Measurements from ENCODE around the gene CD59.
"Not testable (repeated sequence)": the region's sequence is repeated elsewhere in the genome, so short reads cannot be mapped to it uniquely, and the experiment has no call there.

Gene CD59

DNA sequence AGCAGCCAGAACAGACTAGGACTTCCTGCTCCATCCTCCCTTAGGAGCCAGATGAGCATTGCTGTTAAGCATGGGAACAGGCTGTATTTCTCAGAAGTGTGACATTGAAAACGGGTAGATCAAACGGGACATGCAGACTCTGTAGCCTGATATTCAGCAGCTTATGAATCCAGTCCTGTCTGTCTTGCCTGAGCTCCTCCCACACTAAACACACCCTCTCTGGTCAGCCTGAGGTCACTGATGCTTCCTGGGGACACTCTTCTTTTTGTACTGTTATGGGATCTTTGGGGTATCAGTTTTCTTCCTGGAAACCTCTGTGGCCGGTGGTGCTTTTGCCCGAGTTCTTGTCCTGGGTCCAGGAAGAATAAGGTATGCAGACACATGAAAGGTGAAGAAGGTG, 71.4 kb downstream of the CD59 start:
- DNase-seq, result no peak

DNA sequence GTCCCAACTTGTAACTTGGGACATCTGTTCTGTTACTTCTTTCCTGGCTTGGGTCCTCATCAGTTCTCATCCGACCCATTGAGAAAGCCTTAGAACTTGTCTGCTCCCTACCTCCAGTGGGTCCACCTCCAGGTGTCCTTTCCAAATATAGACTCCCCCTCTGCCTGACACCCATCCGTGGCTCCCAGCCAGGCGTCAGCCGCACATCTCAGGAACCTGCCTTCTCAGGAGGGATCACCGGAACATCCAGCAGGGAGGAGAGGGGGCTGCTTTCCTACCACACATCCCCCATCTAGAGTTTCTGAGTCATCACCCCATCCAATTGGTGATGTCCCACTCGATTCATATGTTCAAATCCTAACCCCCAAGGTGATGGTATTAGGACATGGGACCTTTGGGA, 72.1 kb downstream of the CD59 start:
- no peak for DNase-seq

DNA sequence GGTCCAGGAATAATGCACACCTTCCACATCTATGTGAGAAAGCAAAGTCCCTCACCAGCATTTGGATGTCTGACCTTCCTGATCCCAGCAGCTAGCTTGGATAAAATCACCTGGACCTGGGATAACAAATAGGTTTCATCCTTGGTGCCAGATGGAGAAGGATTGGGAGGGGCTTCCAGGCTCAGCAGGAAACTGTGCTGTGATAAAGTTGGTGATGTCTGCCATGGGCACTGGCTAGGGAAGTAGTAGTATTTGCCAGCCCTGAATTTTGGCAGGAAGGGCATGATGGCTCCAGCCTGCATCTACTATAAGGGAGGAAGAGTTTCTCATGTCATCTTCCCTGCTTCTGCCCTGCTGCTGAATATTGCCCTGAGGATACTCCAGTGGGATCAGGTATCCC, 73.1 kb downstream of the CD59 start:
- DNase-seq, result no peak

DNA sequence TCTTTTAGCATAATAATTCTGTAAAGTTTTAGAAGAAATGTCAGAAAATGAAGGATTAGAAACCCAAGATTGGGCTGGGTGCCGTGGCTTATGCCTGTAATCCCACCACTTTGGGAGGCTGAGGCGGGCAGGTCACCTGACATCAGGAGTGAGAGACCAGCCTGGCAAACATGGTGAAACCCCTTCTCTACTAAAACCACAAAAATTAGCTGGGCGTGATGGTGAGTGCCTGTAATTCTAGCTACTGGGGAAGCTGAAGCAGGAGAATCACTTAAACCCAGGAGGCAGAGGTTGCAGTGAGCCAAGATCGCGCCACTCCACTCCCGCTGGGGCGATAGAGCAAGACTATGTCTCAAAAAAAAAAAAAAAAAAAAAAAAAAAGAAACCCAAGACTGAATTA, 74.7 kb downstream of the CD59 start:
- DNase-seq, result not testable (repeated sequence)

DNA sequence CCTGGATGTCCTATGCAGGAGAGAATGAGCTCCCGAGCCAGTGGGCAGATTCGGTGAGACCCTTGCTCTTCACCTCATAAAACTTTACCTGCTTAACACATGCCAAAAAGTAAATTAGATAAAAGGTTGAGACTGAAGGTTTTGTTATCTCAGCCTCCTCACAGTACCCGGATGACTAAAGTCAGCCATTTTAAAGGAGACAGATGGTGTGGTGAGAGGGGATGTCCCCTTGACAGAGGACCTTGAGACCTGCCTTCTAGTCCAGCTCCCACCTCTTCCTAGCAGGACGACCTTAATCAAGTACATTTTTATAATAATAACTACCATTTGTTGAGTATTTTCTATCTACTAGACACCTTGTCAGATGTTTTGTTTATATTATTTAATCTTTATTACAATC, 75.3 kb downstream of the CD59 start:
- DNase-seq, result no peak

DNA sequence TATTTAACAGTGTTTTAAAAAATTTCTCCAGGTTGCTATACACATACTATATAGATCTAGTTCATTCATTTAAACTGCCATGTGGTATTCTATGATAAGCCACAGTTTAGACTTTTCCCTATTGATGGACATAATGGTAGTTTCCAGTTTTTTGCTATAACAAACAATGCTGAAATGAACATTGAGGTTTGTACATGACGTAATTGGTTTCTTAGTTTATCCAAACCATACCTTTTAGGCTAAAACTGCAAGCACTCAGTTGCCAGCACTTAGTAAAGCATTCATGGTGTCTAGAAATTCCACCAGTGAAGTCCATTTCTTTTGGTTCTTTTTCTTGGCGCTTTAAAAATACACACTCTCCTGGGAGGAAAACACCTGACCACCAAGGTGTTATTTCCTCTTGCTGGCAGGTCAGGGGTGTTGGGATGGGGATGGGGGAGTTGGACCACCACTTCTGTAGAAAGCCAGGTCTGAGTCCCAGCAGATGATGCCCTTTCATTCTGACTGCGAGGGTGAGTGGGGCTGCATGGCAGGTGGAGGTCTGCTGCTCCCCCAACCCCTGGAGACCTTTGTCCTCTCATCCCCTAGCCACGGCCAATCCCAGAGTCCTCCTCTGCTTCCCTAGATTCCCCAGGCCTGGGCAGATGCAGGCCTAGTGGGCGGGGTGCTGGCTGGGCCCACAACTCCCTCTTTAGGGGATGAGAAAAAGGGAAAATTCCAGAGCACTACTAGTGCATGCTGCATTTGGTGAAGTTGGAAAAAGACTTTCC, 76.7 kb downstream of the CD59 start:
- no peak for DNase-seq

DNA sequence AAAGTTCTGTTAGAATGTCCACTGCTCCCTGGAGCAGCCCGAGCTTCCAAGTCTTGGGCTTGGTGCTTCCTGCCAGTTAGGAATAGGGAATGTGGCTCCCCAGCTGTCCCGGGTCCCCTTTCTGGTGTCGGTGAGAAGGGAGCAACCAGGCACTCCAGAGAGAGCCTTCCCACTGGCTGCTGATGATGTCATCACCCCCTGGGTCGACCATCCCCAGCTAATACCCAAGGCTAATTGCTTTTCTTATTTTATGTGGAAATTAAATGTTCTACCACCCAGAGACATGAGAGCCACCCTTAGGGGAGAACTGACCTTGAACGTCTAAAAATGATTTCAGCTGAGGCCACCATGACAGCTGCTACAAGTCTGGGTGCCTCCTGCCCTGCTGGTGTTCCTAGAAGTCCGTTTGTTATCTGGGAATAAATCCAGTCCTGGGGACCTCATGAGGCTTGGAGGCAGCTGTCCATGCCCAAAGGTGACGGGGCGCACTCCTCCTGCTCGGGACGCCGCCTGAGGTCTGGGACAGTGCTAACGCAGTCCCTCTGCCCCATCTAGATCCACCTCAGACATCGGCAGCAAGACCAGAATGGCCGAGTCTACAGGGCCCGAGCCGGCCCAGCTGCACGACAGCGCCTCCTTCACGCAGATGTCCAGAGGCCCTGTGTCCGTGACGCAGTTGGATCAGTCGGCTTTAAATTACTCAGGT, 77.9 kb downstream of the CD59 start:
- no peak for DNase-seq

DNA sequence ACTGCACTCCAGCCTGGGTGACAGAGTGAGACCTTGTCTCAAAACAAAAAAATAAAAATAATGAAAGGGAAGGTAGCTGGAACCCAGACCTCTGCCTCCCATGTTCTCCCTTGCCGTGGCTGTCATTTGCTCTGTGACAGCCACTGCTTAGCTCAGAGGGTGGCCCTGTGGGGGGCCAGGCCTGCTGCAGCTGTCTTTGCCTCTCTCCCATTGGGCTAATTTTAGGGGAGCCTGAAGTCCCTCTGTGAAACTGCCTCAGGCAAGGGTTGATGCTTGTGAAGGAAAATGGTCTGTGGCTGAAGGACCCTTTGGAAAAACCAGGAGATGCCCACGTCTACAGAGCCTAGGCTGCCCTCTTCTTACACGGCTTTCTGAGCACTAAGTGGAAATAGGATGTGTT, 78.5 kb downstream of the CD59 start:
- DNase-seq, result no peak

DNA sequence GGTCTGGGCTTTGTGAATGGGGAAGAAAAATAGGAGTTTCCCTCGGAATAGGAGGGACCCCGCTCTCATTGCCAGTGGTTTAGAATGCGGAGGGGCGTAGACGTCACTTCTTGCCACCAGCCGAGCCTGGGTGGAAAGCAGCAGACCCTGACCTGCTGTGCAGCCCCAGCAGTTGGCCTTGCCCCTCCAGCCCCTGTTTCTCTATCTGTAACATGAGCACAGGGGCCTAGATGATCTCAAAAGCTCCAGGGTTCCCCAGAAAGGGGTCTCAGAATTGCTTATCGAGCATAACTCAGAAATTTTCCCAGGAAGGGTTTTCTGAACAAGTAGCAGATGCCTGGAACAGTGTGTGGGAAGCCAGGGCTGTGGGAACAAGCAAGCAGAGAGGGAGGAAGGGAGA, 79.5 kb downstream of the CD59 start:
- no peak for DNase-seq

DNA sequence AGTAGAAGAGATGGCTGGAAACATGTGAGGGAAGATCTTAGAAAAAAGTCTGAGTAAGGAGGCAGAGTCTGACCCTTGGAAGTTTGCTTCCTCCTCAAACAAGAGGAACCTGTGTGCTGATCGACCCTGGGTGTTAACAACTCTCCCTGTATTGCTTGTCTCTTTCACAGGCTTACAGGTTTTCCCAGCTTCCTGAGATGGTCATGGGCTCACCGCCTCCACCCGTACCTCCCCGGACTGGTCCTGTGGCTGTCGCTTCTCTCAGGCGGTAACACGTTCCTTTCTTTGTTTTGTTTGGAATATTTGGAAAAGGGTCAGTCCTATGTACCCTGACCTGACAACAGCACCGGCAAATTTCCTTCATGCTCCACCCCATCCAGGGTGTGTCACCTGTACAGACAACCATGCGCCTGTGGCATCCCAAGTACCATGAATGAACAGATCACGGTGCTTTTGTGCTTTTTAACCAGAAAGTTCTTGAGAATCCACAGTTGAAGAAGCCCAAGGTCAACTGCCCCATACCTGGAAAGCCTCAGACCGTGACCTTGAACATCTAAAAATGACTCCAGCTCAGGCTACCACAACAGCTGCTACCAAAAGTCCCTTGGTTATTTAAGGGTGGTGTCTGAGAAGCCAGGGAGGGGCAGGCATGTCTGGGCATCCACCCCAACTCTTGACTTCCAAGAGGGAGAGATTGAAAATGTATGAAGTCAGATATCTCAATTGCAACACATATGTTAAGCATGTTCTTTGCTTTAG, 80.2 kb downstream of the CD59 start:
- DNase-seq, result no peak

DNA sequence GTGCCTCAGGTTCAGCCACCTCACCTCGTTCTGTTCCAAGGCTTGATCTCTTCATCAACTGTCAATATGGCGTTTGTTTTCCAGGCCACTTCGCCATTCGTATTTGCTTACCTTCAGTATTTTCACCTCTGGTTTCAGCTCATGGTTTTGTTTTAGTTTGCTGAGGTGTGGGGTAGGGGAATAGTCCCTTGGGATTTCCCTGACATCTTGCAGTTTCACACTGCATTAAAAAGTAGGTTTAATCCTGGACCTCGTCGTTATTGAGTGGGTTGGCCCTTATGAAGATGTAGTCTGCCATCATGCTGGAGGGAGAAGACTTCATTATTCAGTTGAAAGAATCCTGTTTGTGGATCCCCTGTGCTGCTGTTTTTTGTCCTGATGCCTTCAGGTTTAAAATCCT, 81.6 kb downstream of the CD59 start:
- DNase-seq, result no peak

All from activated gamma-delta T cell (primary cell).